ENCODE data around the gene MAST4.

- TF ChIP-seq EZH2 (IDR thresholded peaks at IDR 0.05) (no peak), POLR2AphosphoS5 (IDR thresholded peaks at IDR 0.05; ENCODE audit: borderline replicate concordance, low read depth, low read length) (no peak), FOXP2 (optimal IDR thresholded peaks at IDR 0.05; ENCODE audit: control extremely low read depth, extremely low read length, insufficient read depth) (no peak)
These were observed 391.3 kb downstream of the MAST4 start for GRCh38 chr5:66987540-66987939.

All from SK-N-MC (cell line).